CD4-positive, alpha-beta T cell treated with Interleukin-4 for 1 hour (primary cell): ENCODE data around the gene GLT1D1.
A peak's percentile ranks its signal among the peaks of the same experiment; 100 is the strongest.
"Not testable (repeated sequence)": the region's sequence is repeated elsewhere in the genome, so short reads cannot be mapped to it uniquely, and the experiment has no call there.

Experiments used
- DNase-seq, 2 donors: peaks; one replicate each; pipeline ENCODE4 v3.0.0-alpha.2; 2020 to 2022

The GLT1D1 gene

DNA sequence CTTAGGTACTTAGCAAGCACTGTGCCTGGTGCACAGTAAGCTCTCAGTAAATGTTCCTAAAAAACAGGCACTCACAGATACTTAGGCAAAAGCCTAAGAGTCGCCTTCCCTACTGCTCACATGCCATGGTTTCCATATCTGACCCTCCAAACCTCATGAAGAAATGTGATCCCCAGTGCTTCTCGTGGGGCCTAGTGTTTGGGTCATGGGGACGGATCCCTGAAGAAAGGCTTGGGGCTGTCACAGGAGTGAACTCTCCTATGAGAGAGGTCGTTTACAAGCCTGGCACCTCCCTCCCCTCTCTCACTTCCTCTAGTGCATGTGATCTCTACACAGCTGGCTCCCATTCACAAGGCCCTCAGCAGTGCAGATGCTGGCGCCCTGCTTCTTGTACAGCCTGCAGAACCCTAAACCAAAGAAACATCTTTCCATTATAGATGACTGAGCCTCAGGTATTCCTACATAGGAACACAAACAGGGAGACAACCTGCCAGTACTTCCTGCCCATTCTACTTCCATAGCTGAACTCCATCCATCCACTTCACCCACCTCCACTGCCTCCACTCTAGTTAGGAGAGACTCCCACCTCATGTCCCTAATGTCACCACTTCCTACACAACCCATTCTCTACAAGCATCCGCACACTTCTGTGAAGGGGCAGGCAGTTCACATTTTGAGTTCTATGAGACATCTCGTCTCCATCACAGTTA, 32.4 kb upstream of the GLT1D1 start:
- peak in 1 of 2 donors; percentile 70 for DNase-seq

DNA sequence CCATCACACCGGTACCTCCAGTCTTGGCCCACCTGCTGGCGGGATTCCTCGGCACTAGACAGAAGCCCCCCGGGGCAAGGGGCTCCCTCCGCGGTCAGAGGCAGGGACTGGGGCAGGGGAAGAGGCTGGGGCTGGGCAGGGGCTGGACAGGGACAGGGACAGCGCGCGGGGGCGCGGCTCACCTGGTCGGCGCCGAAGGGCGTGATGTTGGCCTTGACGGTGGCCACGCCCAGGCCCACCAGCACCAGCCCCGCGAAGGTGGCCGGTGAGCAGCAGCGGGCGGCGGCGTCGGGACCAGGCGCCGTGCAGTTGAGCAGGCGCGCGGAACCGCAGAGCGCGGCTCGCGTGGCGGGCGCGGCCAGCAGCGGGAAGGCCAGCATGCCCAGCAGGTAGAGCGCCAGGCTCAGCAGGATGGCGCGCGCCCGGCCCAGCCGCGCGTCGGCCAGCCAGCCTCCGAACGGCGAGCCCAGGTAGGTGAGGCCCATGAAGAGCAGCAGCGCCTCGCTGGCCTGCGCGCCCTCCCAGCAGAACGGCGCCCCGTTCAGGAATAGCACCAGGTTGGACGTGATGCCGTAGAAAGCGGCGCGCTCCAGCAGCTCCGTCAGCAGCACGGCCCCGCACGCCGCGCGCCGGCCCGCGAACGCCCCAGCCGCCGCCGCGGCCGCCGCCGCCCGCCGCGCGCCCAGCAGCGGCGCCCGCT, 29.9 kb upstream of the GLT1D1 start:
- no peak for DNase-seq

DNA sequence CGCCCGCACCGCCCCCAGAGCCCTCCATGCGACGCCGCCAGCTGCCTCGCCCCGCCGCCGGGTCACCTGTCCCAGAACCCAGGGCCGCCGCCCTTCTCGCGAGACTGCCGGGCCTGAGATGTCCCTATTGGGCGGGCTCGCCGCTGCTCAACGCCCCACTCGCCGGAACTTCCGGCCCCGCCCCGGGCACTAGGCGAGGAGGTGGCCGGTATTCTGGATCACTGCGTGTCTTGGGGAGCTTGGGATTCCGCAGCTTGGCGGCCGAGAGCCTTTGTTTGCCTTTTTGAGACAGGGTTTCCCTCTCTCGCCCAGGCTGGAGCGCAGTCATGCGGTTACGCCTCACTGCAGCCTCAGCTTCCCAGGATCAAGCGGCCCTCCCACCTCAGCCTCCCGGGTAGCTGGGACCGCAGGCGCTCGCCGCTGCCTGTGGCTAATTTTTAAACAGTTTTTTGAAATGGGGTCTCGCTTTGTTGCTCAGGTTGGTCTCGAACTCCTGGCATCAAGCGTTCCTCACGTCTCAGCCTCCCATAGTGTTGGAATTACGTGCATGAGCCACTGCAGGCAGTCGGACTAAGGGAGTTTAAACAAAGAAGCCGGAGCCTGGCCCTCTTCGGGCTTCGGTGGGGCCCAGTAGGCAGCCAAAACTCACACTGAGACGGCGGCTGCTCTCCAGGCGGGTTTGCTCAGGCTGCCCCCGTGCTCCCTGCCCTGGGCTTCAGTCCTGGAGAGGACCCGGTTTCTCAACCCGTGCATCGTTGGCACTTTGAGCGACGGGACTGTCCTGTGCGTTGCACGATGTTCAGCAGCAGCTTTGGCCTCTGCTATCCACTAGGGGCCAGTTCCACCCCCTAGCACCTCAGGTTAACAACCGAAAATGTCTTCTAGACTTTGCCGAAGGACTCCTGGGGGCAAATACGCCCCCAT, 29.1 kb upstream of the GLT1D1 start, which contains the start of gene SLC15A4:
Gene SLC15A4 (minus strand): TSS at position 43 of the 924 bp plus-strand sequence. CDS start 15 bp downstream, at position 28.
- DNase-seq: peak; percentile 92 to 94

DNA sequence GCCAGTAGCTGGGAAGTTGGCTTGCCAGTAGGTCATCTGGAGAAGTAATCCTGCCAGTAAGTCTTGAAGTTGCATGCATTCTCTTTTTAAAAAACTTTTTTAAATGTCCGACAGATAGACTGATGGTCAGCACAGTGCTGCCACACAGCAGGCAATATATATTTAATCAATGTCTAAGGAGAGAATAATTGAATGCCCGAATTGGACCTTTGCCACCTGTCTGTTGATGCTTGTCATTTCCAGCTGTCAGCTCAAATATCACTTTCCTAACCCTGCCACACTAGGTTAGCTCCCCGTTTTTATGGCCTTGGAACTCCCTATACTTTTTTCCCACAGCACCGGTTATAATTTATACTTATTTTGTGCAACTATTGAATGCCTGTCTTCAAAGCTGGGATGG, 27.4 kb upstream of the GLT1D1 start:
- DNase-seq: no peak

DNA sequence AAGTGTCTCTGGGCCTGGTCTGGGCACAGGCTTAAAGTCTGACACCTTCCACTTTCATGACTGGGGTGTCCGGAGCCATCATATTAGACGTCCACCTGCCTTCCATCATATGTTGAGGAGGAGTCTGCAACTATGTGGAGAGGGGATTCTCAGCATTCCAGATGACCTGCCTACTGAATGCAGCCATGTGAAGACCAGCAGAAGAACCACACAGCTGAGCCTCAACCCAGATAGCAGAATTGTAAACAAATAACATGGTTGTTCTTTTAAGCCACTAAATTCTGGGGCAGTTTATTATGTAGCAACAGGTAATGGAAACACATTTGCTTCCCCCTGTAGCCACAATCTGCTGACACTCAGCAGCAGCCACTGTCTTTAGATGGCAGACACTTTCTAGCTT, 25.6 kb upstream of the GLT1D1 start:
- no peak for DNase-seq

DNA sequence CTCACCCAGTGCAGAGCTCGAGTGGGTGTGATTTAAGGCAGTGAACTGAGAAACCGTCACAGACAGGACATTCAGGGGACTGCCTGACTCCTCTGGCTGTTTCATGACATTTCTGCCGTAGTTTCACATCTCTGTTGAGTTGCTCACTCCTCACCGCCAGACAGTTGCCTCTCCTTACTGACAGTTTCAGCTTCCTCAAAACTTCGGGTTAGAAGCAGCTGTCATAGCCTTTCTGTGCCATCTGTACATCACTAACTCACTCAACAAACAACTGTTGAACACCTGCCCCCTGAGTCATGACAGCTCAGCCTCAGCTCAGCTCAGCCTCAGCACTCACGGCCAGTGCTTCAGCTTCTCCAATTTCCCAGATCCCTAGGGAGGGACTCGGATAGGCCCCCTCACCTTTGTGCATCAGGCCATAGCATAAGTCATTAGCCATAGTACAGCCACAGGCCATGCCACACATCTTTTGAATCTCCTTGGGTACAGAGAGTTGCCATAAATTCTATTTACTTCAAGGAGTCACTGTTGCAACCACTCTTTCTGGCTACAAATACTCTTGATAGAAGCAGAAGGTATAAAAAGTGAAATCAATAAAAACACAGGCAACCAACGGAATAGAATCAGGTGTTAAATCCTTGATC, 23.3 kb upstream of the GLT1D1 start:
- peak; percentile 34 to 74 for DNase-seq

DNA sequence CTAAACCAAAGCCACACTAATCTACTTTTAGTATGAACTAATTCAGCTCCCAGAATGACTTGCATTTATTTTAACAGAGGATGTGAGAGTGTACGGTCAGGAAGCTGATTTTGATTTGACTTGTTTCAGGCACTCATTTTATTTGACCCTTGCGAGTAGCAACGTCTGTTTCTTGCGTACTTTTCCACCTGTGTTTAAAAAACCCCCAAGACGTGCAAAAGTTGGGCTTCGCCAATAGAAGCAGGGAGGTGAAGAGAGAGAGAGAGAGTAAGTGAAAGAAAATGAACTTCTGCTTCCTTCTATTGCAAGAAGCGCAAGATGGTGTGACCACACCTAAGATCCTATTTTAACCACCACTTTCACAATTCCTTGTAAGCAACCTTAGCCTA, 22.8 kb upstream of the GLT1D1 start:
- peak in 1 of 2 donors; percentile 43 for DNase-seq

DNA sequence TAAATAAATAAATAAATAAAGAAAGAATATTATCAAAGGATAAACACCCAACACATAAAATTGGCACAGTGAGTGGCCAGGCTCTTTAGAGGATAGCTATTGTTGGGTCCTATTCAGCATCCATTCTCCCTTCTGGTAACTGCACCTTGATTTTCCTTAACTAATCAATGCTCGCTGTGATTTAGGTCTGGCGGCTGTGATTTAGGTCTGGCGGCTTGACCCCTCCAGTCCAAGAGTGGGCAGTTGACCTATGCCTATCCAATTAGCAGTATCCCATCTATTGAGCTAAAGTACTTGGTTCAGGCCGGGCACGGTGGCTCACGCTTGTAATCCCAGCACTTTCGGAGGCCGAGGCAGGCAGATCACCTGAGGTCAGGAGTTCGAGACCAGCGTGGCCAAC, 19.9 kb upstream of the GLT1D1 start:
- no peak for DNase-seq

DNA sequence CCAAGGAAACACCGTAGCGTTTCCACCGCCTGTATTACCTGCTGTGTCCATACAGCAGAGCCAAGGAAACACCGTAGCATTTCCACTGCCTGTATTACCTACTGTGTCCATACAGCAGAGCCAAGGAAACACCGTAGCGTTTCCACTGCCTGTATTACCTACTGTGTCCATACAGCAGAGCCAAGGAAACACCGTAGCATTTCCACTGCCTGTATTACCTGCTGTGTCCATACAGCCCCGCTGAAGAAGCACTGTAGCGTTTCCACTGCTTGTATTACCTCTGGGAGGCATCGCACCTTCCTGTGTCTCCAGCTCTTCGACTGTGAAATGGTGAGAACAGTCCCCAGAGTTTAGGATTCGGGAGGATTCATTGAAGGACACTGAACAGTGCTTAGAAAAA, 13.4 kb upstream of the GLT1D1 start:
- not testable (repeated sequence) for DNase-seq

DNA sequence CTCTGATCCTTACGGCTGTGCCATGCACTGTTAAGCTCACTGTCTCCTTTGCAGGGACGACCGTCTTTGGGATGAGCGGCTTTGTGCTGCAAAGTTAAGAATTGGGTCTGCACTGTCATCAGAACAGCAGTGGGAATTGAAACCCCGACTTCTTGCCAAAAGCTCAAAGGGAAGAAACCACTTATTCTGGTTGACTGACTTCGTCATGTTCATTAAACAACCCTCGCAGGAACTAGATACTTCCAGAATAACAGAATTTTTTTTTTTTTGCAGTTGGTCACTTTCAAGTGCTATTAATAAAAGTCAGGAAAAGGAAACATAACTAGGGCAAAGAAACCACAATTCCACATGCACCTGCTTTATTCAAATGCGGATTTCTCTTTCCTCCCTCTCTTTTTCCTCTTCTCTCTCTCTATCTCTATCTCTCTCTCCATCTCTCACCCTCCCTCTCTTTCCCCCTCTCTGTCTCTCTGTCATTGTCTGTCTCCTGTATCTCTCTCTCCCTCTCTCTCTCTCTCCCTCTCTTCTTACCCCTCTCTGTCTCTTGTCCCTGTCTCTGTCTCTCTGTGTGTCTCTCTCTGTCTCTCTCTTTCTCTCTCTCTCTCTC, 12.3 kb upstream of the GLT1D1 start:
- no peak for DNase-seq

DNA sequence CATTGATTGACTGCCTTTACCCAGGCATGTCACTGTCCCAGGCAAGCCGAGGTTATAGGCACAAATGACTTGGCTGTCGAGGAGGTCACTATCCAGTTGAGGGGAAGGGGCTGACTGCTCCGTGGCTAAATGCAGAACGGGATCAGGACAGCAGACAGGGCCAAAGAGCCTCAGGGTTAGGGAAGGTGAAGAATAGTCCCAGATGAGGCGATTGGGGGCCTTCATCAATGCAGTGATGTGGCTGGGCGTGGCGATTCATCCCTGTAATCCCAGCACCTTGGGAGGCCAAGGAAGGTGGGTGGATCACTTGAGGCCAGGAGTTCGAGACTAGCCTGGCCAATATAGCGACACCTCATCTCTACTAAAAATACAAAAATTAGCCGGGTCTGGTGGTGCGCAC, 10.7 kb upstream of the GLT1D1 start:
- DNase-seq: no peak

DNA sequence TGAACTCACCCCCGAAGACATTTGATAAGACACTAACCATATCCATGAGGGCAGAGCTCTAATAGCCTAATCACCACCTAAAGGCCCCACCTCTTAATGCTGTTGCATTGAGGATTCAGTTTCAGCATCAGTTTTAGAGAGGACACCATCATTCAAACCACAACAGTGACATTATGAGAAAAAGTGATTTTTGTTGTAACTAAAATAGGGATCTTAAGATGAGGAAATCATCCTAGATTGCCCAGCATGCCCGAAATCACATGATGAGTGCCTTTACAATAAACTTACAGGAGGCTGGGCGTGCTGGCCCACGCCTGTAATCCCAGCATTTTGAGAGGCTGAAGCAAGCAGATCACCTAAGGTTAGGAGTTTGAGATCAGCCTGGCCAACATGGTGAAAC, 9.7 kb upstream of the GLT1D1 start:
- no peak for DNase-seq

DNA sequence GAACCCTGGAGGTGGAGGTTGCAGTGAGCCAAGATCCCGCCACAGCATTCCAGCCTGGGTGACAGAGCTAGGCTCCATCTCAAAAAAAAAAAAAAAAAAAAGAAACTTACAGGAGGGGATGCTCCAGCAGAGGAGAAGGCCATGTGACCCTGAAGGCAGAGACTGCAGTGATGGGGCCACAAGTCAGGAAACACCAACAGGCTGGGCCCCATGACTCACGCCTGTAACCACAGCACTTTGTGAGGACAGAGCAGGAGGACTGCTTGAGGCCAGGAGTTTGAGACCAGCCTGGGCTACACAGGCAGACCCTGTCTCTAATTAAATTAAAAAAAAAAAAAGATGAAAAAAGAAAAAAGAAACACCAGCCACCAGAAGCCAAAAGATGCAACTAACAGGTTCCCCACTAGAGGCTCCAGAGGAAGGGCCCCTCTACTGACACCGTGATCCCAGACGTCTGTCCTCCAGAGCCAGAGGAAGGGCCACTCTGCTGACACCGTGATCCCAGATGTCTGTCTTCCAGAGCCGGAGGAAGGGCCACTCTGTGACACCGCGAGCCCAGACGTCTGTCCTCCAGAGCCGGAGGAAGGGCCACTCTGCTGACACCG, 9.1 kb upstream of the GLT1D1 start:
- DNase-seq: peak in 1 of 2 donors; percentile 71

DNA sequence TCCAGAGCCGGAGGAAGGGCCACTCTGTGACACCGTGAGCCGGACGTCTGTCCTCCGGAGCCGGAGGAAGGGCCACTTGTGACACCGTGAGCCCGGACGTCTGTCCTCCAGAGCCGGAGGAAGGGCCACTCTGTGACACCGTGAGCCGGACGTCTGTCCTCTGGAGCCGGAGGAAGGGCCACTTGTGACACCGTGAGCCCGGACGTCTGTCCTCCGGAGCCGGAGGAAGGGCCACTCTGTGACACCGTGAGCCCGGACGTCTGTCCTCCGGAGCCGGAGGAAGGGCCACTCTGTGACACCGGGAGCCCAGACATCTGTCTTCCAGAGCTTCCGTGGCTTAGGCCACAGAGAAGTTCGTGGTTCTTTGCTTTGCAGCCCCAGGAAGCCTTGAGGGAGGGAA, 6.6 kb upstream of the GLT1D1 start:
- DNase-seq: not testable (repeated sequence)

DNA sequence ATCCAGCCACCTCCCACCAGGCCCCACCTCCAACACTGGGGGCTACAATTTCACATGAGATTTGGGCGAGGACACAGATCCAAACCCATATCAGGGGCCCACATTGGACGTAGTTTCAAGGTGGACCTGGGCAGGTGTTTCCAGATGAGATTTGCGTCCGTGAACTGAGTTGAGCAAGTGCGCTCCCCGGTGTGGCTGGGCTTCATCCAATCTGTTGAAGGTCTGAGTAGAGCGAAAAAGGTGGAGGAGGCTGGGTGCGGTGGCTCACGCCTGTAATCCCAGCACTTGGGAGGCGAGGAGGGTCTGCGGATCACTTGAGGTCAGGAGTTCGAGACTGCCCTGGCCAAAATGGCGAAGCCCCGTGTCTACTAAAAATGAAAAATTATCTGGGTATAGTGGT, 4.9 kb upstream of the GLT1D1 start:
- no peak for DNase-seq

DNA sequence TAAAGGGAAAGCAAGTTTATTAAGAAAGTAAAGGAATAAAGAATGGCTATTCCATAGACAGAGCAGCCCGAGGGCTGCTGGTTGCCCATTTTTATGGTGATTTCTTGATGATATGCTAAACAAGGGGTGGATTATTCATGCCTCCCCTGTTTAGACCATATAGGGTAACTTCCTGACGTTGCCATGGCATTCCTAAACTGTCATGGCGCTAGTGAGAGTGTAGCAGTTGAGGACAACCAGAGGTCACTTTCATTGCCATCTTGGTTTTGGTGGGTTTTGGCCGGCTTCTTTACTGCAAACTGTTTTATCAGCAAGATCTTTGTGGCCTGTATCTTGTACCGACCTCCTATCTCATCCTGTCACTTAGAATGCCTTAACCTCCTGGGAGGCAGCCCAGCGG, 3.5 kb upstream of the GLT1D1 start:
- not testable (repeated sequence) for DNase-seq

DNA sequence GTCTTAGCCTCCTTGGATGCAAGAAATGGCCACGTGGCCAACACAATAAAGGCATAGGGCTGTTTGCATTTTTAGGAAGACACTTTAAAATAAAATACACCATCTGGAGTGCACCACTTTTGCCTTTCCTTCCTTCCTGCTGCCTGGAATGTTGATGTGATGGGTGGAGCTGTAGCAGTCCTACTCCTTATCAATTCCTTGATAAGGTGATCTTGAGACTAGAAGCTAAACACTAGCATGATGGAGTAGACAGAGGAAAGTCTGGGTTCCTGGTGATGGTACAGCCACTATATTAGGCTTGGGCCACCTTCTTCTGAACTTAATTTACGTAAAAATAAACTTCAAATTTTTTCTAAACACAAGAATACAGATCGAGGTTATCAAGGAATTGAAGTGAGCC, 2.9 kb upstream of the GLT1D1 start:
- no peak for DNase-seq

DNA sequence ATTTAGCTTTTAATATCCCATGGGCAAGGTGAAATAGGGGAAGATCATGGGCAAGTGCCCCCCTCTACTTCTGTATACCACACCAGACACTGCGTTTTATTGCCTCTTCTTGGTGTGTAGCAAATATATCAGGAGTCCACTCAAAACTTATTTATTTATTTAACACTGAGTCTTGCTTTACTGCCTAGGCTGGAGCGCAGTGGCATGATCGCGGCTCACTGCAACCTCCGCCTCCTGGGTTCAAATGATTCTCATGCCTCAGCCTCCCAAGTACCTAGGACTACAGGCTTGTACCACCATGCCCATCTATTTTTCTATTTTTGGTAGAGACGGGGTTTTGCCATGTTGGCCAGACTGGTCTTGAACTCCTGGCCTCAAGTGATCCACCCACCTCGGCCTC, 1.8 kb upstream of the GLT1D1 start:
- DNase-seq: not testable (repeated sequence)

DNA sequence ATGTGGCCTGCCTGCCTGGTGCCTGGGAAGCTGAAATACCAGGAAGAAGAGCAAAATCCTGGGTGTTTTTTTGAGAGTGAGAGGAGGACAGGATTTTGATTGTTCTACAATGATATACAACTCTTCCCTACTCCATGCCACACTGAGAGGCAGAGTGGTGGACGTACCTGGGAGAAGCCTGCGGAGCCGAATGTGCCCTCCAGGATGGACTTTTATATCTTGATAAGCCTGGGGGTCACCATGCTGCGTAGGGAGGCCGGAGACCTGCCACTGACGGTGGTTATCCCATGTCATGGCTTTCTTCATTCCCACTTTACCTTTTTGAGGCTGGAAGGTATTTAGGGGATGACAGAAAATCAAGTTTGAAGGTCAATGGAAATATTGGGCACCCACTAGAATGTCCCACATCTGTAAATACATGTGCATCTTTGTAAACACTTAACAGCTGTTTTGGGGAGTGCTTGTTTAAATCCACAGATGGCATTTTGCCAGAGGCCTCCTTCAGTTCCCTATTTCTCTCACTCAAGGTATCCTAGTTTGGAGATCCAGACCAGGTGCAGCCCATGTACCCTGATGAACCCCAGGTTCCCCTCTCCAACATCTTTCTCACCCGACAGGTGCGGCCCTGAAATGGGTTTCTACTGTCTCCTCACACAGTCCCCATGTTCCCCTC, 1.1 kb upstream of the GLT1D1 start:
- no peak for DNase-seq

DNA sequence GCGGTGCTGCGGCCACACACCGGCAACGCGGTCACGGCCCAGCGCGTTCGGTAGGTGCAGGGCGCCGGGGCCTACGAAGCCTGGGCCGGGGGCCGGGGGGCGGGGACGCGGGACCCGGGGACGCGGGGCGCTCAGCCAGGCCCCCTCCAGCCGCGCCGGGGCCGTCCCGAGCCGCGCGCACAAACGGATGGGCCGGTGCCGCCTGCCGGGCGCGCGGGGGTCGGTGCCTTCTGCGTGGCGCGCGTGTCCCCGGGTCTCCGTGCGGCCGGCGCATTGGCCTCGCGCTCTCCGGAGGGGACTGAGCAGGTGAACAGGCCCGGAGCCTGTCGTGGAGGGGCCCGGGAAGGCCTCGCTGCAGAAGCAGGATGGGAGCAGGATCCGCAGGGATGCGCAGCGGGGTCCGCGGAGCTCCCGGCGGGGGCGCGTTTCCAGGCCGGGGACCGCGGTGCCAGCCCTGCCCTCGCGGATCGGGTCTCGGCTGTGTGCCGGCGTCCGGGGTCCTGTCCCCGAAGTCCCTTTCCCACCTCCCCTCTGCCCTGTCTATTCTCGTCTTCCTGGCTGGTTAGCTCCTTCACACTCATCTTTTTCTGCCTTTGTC, 421 bp downstream of the GLT1D1 start:
- DNase-seq: no peak
